Glutamatergic neuron (in vitro differentiated cells): ENCODE measurements around the gene ART4. TPM values are rescaled to one million over a fixed set of nuclear protein-coding genes. Genes with fewer than 3 reads are reported as not detected.

Source experiments
- DNase-seq: peaks from one replicate; pipeline ENCODE4 v3.0.0; 2022
- H3K27ac Mint-ChIP-seq: one replicate; pipeline ENCODE4 v1.8.0; 2020; ENCODE audit warnings: mild to moderate bottlenecking, mixed read lengths, inconsistent platforms; ENCODE audit not compliant: unreplicated experiment
- H3K27me3 Mint-ChIP-seq: one replicate; pipeline ENCODE4 v1.8.0; 2020; ENCODE audit warnings: mild to moderate bottlenecking, moderate library complexity, mixed read lengths, inconsistent platforms; ENCODE audit not compliant: unreplicated experiment
- H3K36me3 Mint-ChIP-seq: one replicate; pipeline ENCODE4 v1.8.0; 2020; ENCODE audit warnings: mild to moderate bottlenecking, mixed read lengths, inconsistent platforms; ENCODE audit not compliant: unreplicated experiment
- H3K4me1 Mint-ChIP-seq: one replicate; pipeline ENCODE4 v1.8.0; 2020; ENCODE audit warnings: mild to moderate bottlenecking, low read depth, mixed read lengths, inconsistent platforms; ENCODE audit not compliant: unreplicated experiment
- H3K4me3 Mint-ChIP-seq: one replicate; pipeline ENCODE4 v1.8.0; 2020; ENCODE audit warnings: mild to moderate bottlenecking, mixed read lengths, inconsistent platforms; ENCODE audit not compliant: unreplicated experiment
- H3K9me3 Mint-ChIP-seq: one replicate; pipeline ENCODE4 v1.8.0; 2020; ENCODE audit warnings: mild to moderate bottlenecking, moderate library complexity, mixed read lengths, inconsistent platforms; ENCODE audit not compliant: unreplicated experiment
- total RNA-seq: library from RNA; stranded (reverse); fragmentation: NEBNext Ultra II Directional; extraction: Animal tissue kit (Norgen Biotek cat#: 25700); gene quantifications from one replicate; pipeline ENCODE4 v1.2.1, GENCODE V29; 2021; ENCODE audit not compliant: unreplicated experiment
- TF ChIP-seq, protein P1 (sequence below): fragments of 200-600 bp; sonication (generic); IDR thresholded peaks from one replicate; pipeline ENCODE4 v1.5.0; 2021; ENCODE audit not compliant: partially characterized antibody, unreplicated experiment

Gene ART4
- total RNA-seq, 1 donor from 2014 or later: not detected

DNA sequence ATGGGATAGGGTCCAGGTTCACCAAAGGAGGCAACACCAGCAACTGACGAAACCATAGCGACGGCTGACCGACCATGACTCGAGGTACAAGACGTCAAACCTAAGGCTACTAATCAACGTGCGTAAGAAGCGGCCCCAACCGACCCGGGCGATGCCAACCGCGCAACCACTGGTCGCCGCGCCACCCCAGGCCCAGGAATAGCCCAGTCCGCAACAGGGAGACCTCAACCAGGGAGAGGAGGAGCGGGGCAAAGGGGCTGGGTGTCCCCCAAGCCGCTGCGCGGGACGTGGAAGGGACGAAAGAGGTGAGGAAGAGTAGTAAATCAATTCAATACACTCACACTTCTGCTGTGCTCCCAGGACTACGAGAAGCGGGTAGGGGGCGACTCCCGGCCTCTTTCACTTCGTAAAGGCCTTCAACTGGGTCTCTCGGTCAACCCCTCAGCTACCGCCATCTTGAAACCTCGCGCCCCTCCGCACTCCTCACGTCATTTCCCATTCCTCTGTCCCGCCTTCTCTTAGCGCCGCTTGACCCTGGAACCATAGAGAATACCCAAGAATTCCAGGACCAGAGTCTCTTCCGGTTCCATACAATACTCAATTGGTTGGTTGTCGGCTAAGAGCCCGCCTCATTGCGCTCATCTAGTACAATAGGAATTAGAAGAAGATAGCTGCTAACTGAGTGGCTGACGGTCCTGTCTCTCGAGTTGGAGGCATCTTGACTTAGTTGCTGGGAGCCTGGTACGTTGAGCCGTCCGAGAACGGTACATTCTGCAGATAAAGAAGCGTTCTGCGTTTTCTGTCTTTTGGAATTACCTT is 40.1 kb downstream of the ART4 start, which contains the start of the genes C12orf60 and WBP11:
Gene C12orf60, plus strand, starts transcription at position 660 of the 819 bp plus-strand sequence. CDS start 19,266 bp downstream, outside the sequence.
Gene WBP11, minus strand, starts transcription at position 468 of the 819 bp plus-strand sequence. CDS start 2,095 bp downstream, outside the sequence.
- Mint-ChIP-seq H3K27me3 (peaks cover 1% of the 10 kb centered on the region), H3K9me3 (no peaks in the 10 kb centered on the region), H3K27ac (no peak within 1 kb of the TSS)

DNA sequence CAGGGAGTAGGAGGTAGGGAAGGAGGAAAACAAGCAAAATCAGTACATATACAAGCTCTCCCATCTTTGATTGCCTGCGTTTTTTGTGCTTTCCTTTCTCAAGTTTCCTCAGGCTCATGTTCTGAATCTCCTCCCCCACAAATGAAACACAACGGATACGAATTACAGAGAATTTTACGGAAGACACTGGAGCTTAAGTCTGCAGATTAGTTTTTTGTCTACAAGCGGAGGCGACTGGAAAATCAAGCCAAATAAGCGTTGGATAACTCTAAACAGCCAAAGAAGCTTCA is 40.7 kb downstream of the ART4 start:
- Mint-ChIP-seq H3K4me1 (no peaks in the 10 kb centered on the region), H3K27ac (no peak overlapping the region), H3K27me3 (peaks cover 1% of the 10 kb centered on the region), H3K4me3 (no peak overlapping the region), H3K9me3 (no peaks in the 10 kb centered on the region), H3K36me3 (no peaks in the 10 kb centered on the region)
- TF ChIP-seq, protein P1, sequence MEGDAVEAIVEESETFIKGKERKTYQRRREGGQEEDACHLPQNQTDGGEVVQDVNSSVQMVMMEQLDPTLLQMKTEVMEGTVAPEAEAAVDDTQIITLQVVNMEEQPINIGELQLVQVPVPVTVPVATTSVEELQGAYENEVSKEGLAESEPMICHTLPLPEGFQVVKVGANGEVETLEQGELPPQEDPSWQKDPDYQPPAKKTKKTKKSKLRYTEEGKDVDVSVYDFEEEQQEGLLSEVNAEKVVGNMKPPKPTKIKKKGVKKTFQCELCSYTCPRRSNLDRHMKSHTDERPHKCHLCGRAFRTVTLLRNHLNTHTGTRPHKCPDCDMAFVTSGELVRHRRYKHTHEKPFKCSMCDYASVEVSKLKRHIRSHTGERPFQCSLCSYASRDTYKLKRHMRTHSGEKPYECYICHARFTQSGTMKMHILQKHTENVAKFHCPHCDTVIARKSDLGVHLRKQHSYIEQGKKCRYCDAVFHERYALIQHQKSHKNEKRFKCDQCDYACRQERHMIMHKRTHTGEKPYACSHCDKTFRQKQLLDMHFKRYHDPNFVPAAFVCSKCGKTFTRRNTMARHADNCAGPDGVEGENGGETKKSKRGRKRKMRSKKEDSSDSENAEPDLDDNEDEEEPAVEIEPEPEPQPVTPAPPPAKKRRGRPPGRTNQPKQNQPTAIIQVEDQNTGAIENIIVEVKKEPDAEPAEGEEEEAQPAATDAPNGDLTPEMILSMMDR: no peak
- DNase-seq: no peak

More for the DNA sequence above, 40.1 kb downstream of the ART4 start, which contains the start of the genes C12orf60 and WBP11:
- TF ChIP-seq, protein P1: no peak
- Mint-ChIP-seq H3K4me3 (no peak within 1 kb of the TSS), H3K4me1 (no peaks in the 10 kb centered on the region), H3K36me3 (no peaks in the 10 kb centered on the region)
- DNase-seq: peak; percentile 84

GRCh38 chr12:14802247-14802646 is 41.1 kb downstream of the ART4 start:
- peaks cover 1% of the 10 kb centered on the region for H3K27me3 Mint-ChIP-seq
- H3K4me1 Mint-ChIP-seq: no peaks in the 10 kb centered on the region
- no peaks in the 10 kb centered on the region for H3K9me3 Mint-ChIP-seq
- no peak for DNase-seq
- TF ChIP-seq, protein P1: no peak
- H3K4me3 Mint-ChIP-seq: no peak overlapping the region
- H3K36me3 Mint-ChIP-seq: no peaks in the 10 kb centered on the region
- H3K27ac Mint-ChIP-seq: no peak overlapping the region

- Mint-ChIP-seq H3K36me3 (no peaks in the 10 kb centered on the region), H3K4me1 (no peaks in the 10 kb centered on the region), H3K9me3 (no peaks in the 10 kb centered on the region), H3K4me3 (no peak overlapping the region), H3K27ac (no peak overlapping the region), H3K27me3 (no peaks in the 10 kb centered on the region)
- TF ChIP-seq, protein P1: no peak
- no peak for DNase-seq
Measured at GRCh38 chr12:14795028-14795448, 48.3 kb downstream of the ART4 start.

DNA sequence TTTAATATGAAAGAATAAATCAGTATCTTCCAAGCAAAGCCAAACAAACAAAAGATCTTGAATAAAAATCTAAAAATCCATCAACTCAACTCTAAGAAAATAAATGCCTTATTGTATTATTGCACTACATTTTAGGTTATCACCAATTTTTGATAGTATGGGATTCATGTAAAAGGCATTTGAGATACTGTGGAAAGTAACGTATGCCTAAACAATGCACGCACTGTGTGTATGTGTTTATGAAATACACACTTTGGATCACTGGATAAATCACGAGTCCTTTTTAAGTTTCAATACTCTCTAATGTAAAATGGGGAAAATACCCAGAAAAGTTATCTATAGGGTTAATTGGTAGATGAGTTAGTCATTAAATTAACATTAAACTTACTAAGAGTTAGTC is 57.8 kb downstream of the ART4 start:
- TF ChIP-seq, protein P1: no peak
- no peaks in the 10 kb centered on the region for H3K27me3 Mint-ChIP-seq
- H3K36me3 Mint-ChIP-seq: no peaks in the 10 kb centered on the region
- no peaks in the 10 kb centered on the region for H3K4me1 Mint-ChIP-seq
- H3K27ac Mint-ChIP-seq: no peak overlapping the region
- peaks cover 1% of the 10 kb centered on the region for H3K9me3 Mint-ChIP-seq
- DNase-seq: no peak
- H3K4me3 Mint-ChIP-seq: no peak overlapping the region
